OCI-LY1 (cell line): ENCODE measurements around the gene USP3.

ENCODE experiments used
- EZH2 ChIP-seq: fragments of 200-600 bp; sonication (generic), shearing (Covaris generic); IDR thresholded peaks from 2 replicates; pipeline ENCODE4 v1.8.0; 2017; ENCODE audit warnings: borderline replicate concordance, mixed run types, mild to moderate bottlenecking, antibody characterized with exemption, low read length, moderate library complexity, mixed read lengths
- TF ChIP-seq, protein P1 (sequence below): fragments of 200-600 bp; sonication (generic), shearing (Covaris generic); IDR thresholded peaks from 2 replicates; pipeline ENCODE4 v1.5.1; 2017; ENCODE audit warnings: mild to moderate bottlenecking, antibody characterized with exemption, low read length, moderate library complexity, mixed read lengths

GRCh38 chr15:63559753-63560152 lies 55.4 kb downstream of the USP3 start:
- TF ChIP-seq EZH2, result no peak
- TF ChIP-seq, protein P1, sequence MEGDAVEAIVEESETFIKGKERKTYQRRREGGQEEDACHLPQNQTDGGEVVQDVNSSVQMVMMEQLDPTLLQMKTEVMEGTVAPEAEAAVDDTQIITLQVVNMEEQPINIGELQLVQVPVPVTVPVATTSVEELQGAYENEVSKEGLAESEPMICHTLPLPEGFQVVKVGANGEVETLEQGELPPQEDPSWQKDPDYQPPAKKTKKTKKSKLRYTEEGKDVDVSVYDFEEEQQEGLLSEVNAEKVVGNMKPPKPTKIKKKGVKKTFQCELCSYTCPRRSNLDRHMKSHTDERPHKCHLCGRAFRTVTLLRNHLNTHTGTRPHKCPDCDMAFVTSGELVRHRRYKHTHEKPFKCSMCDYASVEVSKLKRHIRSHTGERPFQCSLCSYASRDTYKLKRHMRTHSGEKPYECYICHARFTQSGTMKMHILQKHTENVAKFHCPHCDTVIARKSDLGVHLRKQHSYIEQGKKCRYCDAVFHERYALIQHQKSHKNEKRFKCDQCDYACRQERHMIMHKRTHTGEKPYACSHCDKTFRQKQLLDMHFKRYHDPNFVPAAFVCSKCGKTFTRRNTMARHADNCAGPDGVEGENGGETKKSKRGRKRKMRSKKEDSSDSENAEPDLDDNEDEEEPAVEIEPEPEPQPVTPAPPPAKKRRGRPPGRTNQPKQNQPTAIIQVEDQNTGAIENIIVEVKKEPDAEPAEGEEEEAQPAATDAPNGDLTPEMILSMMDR, result no peak
